Bronchial epithelial cell (primary cell): ENCODE measurements around the gene PTPRD. TPM values are rescaled to one million over a fixed set of nuclear protein-coding genes. Genes with fewer than 3 reads are reported as not detected.
"Not testable (repeated sequence)": the region's sequence is repeated elsewhere in the genome, so short reads cannot be mapped to it uniquely, and the experiment has no call there.

Experiments used
- DNase-seq: peaks from one replicate; pipeline ENCODE4 v3.0.0-alpha.2; 2010; ENCODE audit warnings: low read depth
- FAIRE-seq: peaks from 2 replicates; lab custom pipeline; 2011; peaks lifted over from hg19 to GRCh38; lab: Jason Lieb, UNC
- H3K27me3 ChIP-seq: 2 replicates; pipeline ENCODE4 v1.5.1; 2011; ENCODE audit warnings: low read length; ENCODE audit not compliant: control insufficient read depth, insufficient read depth
- H3K36me3 ChIP-seq: 2 replicates; pipeline ENCODE4 v1.5.1; 2011; ENCODE audit warnings: low read length; ENCODE audit not compliant: control insufficient read depth, insufficient read depth
- H3K4me3 ChIP-seq: 2 replicates; pipeline ENCODE4 v1.5.1; 2011; ENCODE audit warnings: mild to moderate bottlenecking, low read depth, low read length, control low read depth
- CTCF ChIP-seq: IDR thresholded peaks from 2 replicates; pipeline ENCODE4 v1.5.1; 2011; ENCODE audit warnings: mild to moderate bottlenecking, moderate library complexity, low read length, control low read depth, inconsistent platforms; ENCODE audit not compliant: insufficient read depth, severe bottlenecking
- total RNA-seq: library from RNA; depleted of rRNA; stranded (reverse); fragments of >200 nt; gene quantifications from 2 replicates; pipeline ENCODE4 v1.2.1, GENCODE V29; 2014

PTPRD gene
- total RNA-seq, 1 donor from 2014 or later = 2.9 TPM

- DNase-seq (no peak), FAIRE-seq (peak; percentile 23)
- Histone ChIP-seq H3K4me3 (no peak overlapping the region), H3K27me3 (no peaks in the 10 kb centered on the region), H3K36me3 (no peaks in the 10 kb centered on the region)
- TF ChIP-seq CTCF = no peak
These were observed 1906.3 kb downstream of the PTPRD start for GRCh38 chr9:8706531-8706930.

DNA sequence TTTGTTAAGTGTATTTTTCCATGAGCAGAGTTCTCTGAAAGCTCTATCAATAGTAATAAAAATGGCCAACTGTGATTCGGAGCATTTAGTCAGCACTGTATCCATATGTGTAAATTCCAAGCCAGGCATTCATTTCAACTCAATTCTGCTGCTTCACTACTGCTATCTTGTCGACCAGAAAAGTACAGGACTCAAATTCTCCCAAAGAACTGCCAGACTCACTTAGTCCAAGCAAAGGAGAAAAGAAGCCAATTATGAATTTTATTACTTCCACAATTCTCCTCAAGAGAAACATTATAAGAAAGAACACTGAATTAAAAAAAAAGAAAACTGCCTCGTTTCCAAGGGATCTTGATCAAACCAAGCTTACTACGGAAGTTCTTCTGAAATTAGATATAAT is 1906.9 kb downstream of the PTPRD start:
- FAIRE-seq = no peak

GRCh38 chr9:8703904-8704303 is 1908.9 kb downstream of the PTPRD start:
- TF ChIP-seq CTCF = no peak

More for the DNA sequence above, 1906.9 kb downstream of the PTPRD start:
- no peak for TF ChIP-seq CTCF
- Histone ChIP-seq H3K36me3 (no peaks in the 10 kb centered on the region), H3K4me3 (no peak overlapping the region), H3K27me3 (no peaks in the 10 kb centered on the region)
- DNase-seq = no peak

GRCh38 chr9:8701904-8702303 is 1910.9 kb downstream of the PTPRD start:
- H3K27me3 ChIP-seq = no peaks in the 10 kb centered on the region
- no peak overlapping the region for H3K4me3 ChIP-seq
- H3K36me3 ChIP-seq = no peaks in the 10 kb centered on the region
- no peak for DNase-seq
- FAIRE-seq = no peak
- no peak for TF ChIP-seq CTCF

More at GRCh38 chr9:8703904-8704303, 1908.9 kb downstream of the PTPRD start:
- Histone ChIP-seq H3K36me3 (no peaks in the 10 kb centered on the region), H3K4me3 (no peak overlapping the region), H3K27me3 (no peaks in the 10 kb centered on the region)
- FAIRE-seq (peak; percentile 58), DNase-seq (no peak)

- not testable (repeated sequence) for FAIRE-seq, H3K4me3 ChIP-seq, DNase-seq, H3K36me3 ChIP-seq, H3K27me3 ChIP-seq
These were observed 1915.2 kb downstream of the PTPRD start for GRCh38 chr9:8697565-8697964.

DNA sequence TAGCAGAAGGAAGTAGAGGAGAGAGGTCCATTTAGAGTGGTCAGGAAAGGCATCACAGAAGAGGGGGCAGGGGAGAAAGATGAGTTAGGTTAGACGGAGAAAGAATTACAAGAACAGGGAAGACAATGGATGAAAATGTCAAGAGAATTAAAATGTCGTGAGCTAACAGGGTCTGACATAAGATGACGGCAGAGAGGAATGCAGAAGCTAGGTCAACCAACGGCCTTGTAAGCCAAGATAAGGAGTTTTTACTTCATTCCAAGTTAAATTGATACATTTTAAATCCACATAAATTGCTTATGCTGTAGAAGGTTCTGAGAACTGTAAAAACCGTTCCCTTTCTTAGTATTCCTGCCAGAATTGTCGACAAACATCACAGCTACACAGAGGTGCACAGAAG is 1916.3 kb downstream of the PTPRD start:
- DNase-seq (no peak), FAIRE-seq (no peak)
- Histone ChIP-seq H3K36me3 (no peaks in the 10 kb centered on the region), H3K27me3 (no peaks in the 10 kb centered on the region), H3K4me3 (no peak overlapping the region)
- TF ChIP-seq CTCF = no peak
